ENCODE measurements around the gene DLG2. TPM values are rescaled to one million over a fixed set of nuclear protein-coding genes. Genes with fewer than 3 reads are reported as not detected.

The DLG2 gene
- total RNA-seq, 1 donor: 1.3 TPM

DNA sequence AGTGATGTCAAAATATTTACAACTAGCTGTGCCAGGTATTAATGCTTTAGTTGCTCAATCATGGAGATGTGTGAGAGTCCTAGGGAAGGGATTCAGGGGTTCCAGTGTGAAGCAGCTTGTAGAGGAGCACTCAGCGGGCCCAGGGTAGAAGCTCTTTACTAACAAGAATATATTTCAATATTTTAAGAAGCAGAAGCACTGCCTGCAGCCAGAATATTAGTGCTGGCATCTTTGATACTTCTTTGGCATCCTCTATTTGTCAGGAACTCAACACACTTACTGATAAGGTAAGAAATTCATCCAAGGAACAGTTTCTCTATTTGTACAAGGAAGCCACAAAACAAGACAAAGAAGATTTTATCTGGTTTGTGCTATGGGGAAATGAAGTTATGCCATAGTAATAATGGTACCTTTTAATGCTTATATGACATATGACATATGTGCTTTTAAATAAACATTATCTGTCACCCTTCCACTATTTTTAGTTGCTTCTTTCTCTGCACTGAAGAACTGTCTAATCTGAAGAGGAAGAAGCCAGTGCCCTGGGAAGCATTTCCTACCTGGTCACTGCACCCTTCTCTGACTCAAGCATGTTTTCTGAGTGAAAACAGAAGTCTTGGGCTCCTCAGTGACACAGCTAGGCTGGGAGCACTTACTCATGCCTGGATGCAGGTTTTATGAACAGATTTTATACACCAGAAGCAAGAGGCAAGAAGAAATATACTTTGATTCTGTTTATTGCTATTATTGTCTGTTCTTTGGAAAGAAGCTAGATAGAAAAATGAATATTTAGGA lies 1952.8 kb downstream of the DLG2 start:
- H3K4me3 ChIP-seq (ENCODE audit: low read depth, low read length): no peak overlapping the region
- TF ChIP-seq, protein P1, sequence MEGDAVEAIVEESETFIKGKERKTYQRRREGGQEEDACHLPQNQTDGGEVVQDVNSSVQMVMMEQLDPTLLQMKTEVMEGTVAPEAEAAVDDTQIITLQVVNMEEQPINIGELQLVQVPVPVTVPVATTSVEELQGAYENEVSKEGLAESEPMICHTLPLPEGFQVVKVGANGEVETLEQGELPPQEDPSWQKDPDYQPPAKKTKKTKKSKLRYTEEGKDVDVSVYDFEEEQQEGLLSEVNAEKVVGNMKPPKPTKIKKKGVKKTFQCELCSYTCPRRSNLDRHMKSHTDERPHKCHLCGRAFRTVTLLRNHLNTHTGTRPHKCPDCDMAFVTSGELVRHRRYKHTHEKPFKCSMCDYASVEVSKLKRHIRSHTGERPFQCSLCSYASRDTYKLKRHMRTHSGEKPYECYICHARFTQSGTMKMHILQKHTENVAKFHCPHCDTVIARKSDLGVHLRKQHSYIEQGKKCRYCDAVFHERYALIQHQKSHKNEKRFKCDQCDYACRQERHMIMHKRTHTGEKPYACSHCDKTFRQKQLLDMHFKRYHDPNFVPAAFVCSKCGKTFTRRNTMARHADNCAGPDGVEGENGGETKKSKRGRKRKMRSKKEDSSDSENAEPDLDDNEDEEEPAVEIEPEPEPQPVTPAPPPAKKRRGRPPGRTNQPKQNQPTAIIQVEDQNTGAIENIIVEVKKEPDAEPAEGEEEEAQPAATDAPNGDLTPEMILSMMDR (IDR thresholded peaks at IDR 0.05; ENCODE audit: insufficient read depth, low read depth, low read length): no peak
- DNase-seq (ENCODE audit: low read depth): no peak

DNA sequence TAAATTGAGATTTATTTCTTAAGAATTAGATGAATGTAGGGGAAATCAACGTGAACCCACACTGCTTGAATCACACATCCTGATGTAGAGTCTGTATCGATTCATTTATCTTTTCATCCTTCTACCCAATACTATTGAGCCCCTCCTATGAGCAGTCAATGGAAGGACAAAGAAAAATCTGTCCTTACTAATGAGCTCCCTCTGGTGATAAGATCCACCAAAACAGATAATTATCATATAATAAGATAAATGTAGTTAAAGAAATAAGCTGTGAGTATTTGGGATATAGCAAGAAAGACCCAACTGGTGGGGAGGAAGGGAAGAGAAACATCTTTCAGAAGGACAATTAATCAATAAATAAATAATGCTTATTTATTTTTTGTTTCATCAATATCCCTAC lies 1955.9 kb downstream of the DLG2 start:
- TF ChIP-seq, protein P1 (IDR thresholded peaks at IDR 0.05; ENCODE audit: insufficient read depth, low read depth, low read length): peak; percentile 15
- DNase-seq (ENCODE audit: low read depth): no peak
- H3K4me3 ChIP-seq (ENCODE audit: low read depth, low read length): no peak overlapping the region

DNA sequence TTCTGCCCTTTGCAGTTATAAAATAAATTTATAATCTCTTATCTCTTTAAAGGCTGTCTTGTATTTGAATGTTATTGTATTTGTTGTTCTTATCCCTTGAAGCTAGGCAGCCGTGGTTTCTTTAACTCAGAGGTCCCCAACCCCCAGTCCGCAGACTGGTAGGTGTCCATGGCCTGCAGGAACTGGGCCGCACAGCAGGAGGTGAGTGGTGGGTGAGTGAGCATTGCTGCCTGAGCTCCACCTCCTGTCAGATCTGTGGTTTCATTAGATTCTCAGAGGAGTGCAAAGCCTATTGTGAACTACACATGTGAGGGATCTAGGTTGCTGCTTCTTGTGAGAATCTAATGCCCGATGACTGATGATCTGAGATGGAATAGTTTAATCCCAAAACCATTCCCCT lies 1961.0 kb downstream of the DLG2 start:
- H3K4me3 ChIP-seq (ENCODE audit: low read depth, low read length): no peak overlapping the region
- TF ChIP-seq, protein P1 (IDR thresholded peaks at IDR 0.05; ENCODE audit: insufficient read depth, low read depth, low read length): no peak
- DNase-seq (ENCODE audit: low read depth): no peak

DNA sequence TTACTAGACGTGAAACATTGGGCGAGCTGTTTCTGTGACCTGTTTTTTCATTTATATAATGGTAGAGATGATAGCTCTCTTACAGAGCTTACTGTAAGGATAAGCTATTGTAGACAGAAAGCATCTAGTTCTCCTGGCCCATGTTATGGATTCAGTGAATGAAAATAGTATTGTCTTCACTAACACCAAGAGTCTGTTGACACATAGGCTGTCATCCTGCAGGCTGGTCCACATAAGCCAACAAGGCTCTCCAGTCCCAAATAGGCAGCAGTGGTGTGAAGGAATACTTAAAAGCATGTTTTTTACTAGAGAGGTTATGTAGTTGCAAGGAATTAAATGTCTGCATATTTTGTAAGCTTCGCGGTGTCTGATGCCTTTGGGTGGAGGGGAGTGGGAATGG lies 1963.2 kb downstream of the DLG2 start:
- TF ChIP-seq, protein P1 (IDR thresholded peaks at IDR 0.05; ENCODE audit: insufficient read depth, low read depth, low read length): no peak
- DNase-seq (ENCODE audit: low read depth): no peak
- H3K4me3 ChIP-seq (ENCODE audit: low read depth, low read length): no peak overlapping the region

DNA sequence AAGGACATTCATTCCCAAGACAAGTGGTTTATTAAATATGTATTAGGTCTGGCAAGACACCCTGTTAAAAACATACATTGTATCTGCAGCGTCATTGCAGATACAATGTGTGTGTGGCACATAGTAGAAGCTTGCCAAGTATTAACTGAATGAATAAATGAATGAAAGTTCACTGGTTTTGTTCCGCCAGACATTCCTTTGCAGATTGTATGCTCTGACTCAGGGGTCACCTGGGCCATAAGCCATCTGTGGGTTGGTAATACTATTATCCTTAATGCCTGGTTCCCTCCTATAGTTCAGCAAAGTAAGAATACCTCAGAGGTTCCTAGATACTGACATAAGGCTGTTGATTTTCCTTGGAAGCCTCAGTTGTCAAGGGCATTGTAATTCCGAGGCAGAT lies 1963.7 kb downstream of the DLG2 start:
- no peak for DNase-seq (ENCODE audit: low read depth)
- TF ChIP-seq, protein P1 (IDR thresholded peaks at IDR 0.05; ENCODE audit: insufficient read depth, low read depth, low read length): no peak
- no peak overlapping the region for H3K4me3 ChIP-seq (ENCODE audit: low read depth, low read length)

DNA sequence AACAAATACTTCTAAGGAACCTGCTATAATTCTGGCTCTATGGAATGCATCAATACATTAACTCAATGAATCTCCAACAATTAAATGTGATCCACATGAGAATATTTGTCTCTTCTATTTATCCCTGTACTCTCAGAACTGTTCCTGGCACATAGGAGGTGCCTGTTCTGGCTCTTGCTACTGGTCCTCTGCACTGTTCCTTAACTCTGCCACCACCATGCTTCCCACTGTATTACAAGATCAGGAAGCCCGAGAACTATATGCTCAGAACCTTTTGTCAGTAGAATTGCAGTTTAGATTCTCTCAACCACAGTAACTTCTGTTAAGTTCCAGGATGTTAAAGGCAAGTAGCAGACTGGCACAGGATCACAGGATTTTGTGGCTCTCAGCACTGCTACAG lies 1964.7 kb downstream of the DLG2 start:
- no peak for DNase-seq (ENCODE audit: low read depth)
- no peak overlapping the region for H3K4me3 ChIP-seq (ENCODE audit: low read depth, low read length)
- TF ChIP-seq, protein P1 (IDR thresholded peaks at IDR 0.05; ENCODE audit: insufficient read depth, low read depth, low read length): no peak
